NT2/D1 (cell line): ENCODE results near the gene KRT32.

ENCODE experiments used
- SUZ12 ChIP-seq: IDR thresholded peaks from 2 replicates; pipeline ENCODE4 v1.6.1; 2011; ENCODE audit not compliant: insufficient read length, insufficient read depth; ENCODE audit errors: extremely low read depth
- YY1 ChIP-seq: IDR thresholded peaks from 2 replicates; pipeline ENCODE4 v1.6.1; 2011; ENCODE audit not compliant: insufficient read length, insufficient read depth

GRCh38 chr17:41421617-41422016 is 45.6 kb downstream of the KRT32 start:
- TF ChIP-seq YY1 (no peak), SUZ12 (no peak)
